ENCODE results near the gene LRPAP1. TPM values are rescaled to one million over a fixed set of nuclear protein-coding genes. Genes with fewer than 3 reads are reported as not detected.

Gene LRPAP1
- total RNA-seq, 2 donors from 2014 or later: 175 to 270 TPM

GRCh38 chr4:3485886-3486540 is 46.2 kb downstream of the LRPAP1 start:
- intact Hi-C loops (cut with DNase I): no loop called here
- Histone ChIP-seq H3K4me1 (replicated peaks) (peaks cover 17% of the 10 kb centered on the region), H3K27ac (no peak overlapping the region), H3K9me3 (no peaks in the 10 kb centered on the region), H3K27me3 (replicated peaks; ENCODE audit: insufficient read depth) (no peaks in the 10 kb centered on the region), H3K36me3 (no peaks in the 10 kb centered on the region), H3K4me3 (no peak overlapping the region)
- no peak for TF ChIP-seq CTCF (IDR thresholded peaks at IDR 0.05)
- TF ChIP-seq POLR2AphosphoS5 (IDR thresholded peaks at IDR 0.05): no peak
- no peak for TF ChIP-seq POLR2A (IDR thresholded peaks at IDR 0.05)
- DNase-seq (ENCODE audit: low spot score): no peak
- WGBS: 72% methylated on average over 12 of the region's 25 CpGs

- Histone ChIP-seq H3K36me3 (no peaks in the 10 kb centered on the region), H3K27me3 (replicated peaks; ENCODE audit: insufficient read depth) (no peaks in the 10 kb centered on the region), H3K4me3 (no peak overlapping the region), H3K27ac (peak overlapping the region; percentile 43 to 53), H3K9me3 (no peaks in the 10 kb centered on the region), H3K4me1 (replicated peaks) (peaks cover 17% of the 10 kb centered on the region)
- TF ChIP-seq POLR2A (IDR thresholded peaks at IDR 0.05): no peak
- TF ChIP-seq CTCF (IDR thresholded peaks at IDR 0.05): no peak
- no peak for TF ChIP-seq POLR2AphosphoS5 (IDR thresholded peaks at IDR 0.05)
- 23% methylated on average over 26 of the region's 36 CpGs for WGBS
- intact Hi-C loops (cut with DNase I): no loop called here
- no peak for DNase-seq (ENCODE audit: low spot score)
Observed at GRCh38 chr4:3485011-3485791, 47.0 kb downstream of the LRPAP1 start.

- TF ChIP-seq POLR2A (IDR thresholded peaks at IDR 0.05) (no peak), CTCF (IDR thresholded peaks at IDR 0.05) (no peak), POLR2AphosphoS5 (IDR thresholded peaks at IDR 0.05) (peak; percentile 62)
- peak; percentile 83 for DNase-seq (ENCODE audit: low spot score)
- Histone ChIP-seq H3K9me3 (no peaks in the 10 kb centered on the region), H3K4me3 (peak overlapping the region in 1 of 2 donors; percentile 2), H3K4me1 (replicated peaks) (peaks cover 17% of the 10 kb centered on the region), H3K27me3 (replicated peaks; ENCODE audit: insufficient read depth) (no peaks in the 10 kb centered on the region), H3K36me3 (no peaks in the 10 kb centered on the region), H3K27ac (peak overlapping the region; percentile 43 to 53)
- 28% methylated on average over 45 of the region's 45 CpGs for WGBS
- intact Hi-C loops (cut with DNase I): no loop called here
Observed at GRCh38 chr4:3484057-3484973, 47.9 kb downstream of the LRPAP1 start.

GRCh38 chr4:3483471-3483921 is 48.7 kb downstream of the LRPAP1 start:
- Histone ChIP-seq H3K27ac (peak overlapping the region in 1 of 2 donors; percentile 49), H3K36me3 (no peaks in the 10 kb centered on the region), H3K27me3 (replicated peaks; ENCODE audit: insufficient read depth) (no peaks in the 10 kb centered on the region), H3K9me3 (no peaks in the 10 kb centered on the region), H3K4me3 (no peak overlapping the region), H3K4me1 (replicated peaks) (peaks cover 17% of the 10 kb centered on the region)
- peak; percentile 6 for TF ChIP-seq POLR2AphosphoS5 (IDR thresholded peaks at IDR 0.05)
- no peak for TF ChIP-seq CTCF (IDR thresholded peaks at IDR 0.05)
- no peak for TF ChIP-seq POLR2A (IDR thresholded peaks at IDR 0.05)
- WGBS: 25% methylated on average over 14 of the region's 23 CpGs
- no peak for DNase-seq (ENCODE audit: low spot score)
- intact Hi-C loops (cut with DNase I): no loop called here

Measured in prostate gland (tissue), 2 donors.